ENCODE data around the gene IFTAP.

IFTAP gene

GRCh38 chr11:36627006-36627405, 32.7 kb downstream of the IFTAP start:
- DNase-seq (ENCODE audit: low spot score), result no peak
- no peak for TF ChIP-seq CTCF (IDR thresholded peaks at IDR 0.05; ENCODE audit: extremely low read depth, missing control alignments)

DNA sequence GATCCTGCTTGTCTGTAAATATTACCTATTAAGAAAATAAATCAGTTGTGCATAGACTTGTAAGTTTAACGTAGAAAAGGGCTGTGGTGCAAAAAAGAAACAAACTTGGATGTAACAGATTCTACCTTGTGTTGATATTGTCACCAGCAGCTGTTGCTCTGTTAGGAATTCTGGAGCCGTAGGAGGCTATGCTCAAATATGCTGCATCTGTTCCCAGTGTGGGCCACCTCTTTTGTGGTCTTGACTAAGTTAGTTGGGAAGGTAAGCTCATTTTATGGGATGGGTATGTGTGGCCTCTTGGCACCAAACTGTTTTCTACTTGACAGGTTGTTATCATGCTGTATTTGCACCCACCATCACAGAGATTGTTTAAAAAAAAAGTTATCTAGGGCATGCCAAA, 33.2 kb downstream of the IFTAP start:
- TF ChIP-seq CTCF (IDR thresholded peaks at IDR 0.05; ENCODE audit: extremely low read depth, missing control alignments), result no peak
- no peak for DNase-seq (ENCODE audit: low spot score)

- TF ChIP-seq CTCF (IDR thresholded peaks at IDR 0.05; ENCODE audit: extremely low read depth, missing control alignments), result no peak
- no peak for DNase-seq (ENCODE audit: low spot score)
Measured at GRCh38 chr11:36628141-36628540, 33.8 kb downstream of the IFTAP start.

DNA sequence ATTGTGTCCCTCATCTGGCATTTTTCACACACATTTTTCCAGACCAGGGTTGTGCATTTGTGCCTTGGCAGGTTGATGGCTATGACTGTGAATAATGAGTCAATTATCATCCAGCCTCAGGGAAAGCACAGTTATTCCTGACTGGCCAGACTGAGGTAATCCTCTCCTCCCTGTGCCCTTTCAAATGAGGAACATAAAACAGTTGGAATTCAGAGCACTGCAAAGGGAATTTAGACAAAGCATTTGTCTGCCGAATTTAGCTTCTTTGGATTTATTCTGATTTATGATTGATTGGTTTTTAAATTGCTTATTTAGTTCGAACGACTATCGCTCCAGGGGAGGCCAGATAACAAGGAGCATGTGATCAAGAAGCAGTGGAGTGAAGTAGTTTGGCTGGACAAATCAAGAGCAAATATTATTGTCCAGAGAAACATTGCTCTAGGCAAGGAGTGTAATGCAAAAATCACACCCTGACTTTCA, 34.5 kb downstream of the IFTAP start:
- no peak for DNase-seq (ENCODE audit: low spot score)
- no peak for TF ChIP-seq CTCF (IDR thresholded peaks at IDR 0.05; ENCODE audit: extremely low read depth, missing control alignments)

DNA sequence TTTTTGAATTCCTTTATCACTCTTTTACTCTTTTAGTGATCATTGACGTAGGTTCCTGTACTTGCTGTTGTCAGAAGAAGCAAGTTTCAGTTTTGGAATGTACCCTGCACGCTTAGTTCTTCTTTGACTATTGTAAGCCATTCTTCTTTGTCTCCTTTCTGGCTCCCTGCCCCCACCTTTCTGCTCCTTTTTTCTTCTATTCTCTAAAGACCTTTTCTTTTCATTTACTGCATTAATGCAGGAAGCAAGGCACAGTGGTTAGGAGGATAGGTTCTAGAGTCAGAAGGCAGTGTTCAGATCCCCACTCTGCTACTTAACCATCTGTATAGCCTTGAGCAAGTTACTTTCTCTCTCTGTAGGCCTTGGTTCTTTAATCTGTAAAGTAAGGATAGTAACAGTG, 37.5 kb downstream of the IFTAP start:
- TF ChIP-seq CTCF (IDR thresholded peaks at IDR 0.05; ENCODE audit: extremely low read depth, missing control alignments), result no peak
- DNase-seq (ENCODE audit: low spot score), result peak; percentile 9

DNA sequence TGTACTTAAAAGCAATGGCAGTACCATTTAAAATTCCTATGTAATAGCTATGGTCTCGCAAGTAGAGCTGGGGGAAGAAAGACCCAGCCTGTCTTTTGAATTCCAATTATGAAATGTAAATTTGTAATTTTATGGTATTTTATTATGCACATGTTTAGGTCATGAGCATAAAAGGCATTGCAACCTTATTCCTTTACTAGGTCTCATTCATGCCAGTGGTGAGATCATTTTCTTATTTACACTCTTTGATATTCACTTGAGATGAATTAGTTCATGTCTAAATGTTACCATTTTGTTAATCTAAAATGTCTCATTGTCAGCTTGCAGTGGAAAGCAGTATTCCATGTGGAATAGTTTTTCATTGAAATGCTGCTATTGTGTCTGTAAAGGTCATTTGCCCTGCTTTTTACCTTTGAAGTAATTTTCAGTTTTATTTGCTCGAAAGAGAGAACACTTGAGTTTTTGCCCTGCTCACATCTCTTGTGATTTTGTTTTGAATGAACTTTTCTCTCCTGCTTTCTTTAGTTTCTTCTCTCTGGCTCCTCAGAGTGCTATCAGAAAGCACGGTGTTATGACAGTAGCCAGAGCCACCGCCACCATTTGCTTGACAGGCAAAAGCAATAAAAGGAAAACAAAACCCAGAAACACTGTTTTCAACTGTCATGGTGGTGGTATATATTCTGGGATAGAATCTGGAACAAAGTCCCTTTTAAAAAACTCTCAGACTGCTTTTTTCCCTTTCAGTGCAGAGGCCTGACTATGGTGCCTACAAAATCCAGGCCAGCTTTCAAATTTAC, 41.0 kb downstream of the IFTAP start:
- no peak for DNase-seq (ENCODE audit: low spot score)
- TF ChIP-seq CTCF (IDR thresholded peaks at IDR 0.05; ENCODE audit: extremely low read depth, missing control alignments), result no peak

- TF ChIP-seq CTCF (IDR thresholded peaks at IDR 0.05; ENCODE audit: extremely low read depth, missing control alignments), result no peak
- no peak for DNase-seq (ENCODE audit: low spot score)
Measured at GRCh38 chr11:36638556-36638955, 44.3 kb downstream of the IFTAP start.
